Measurements from ENCODE around the gene CNTN5.

Gene CNTN5

GRCh38 chr11:99418927-99419720, 398.4 kb downstream of the CNTN5 start:
- DNase-seq, result no peak

- DNase-seq, result no peak
Observed at GRCh38 chr11:99419991-99420390, 399.2 kb downstream of the CNTN5 start.

- DNase-seq, result no peak
Observed at GRCh38 chr11:99422581-99423427, 402.1 kb downstream of the CNTN5 start.

GRCh38 chr11:99423428-99423983, 402.8 kb downstream of the CNTN5 start:
- no peak for DNase-seq

DNA sequence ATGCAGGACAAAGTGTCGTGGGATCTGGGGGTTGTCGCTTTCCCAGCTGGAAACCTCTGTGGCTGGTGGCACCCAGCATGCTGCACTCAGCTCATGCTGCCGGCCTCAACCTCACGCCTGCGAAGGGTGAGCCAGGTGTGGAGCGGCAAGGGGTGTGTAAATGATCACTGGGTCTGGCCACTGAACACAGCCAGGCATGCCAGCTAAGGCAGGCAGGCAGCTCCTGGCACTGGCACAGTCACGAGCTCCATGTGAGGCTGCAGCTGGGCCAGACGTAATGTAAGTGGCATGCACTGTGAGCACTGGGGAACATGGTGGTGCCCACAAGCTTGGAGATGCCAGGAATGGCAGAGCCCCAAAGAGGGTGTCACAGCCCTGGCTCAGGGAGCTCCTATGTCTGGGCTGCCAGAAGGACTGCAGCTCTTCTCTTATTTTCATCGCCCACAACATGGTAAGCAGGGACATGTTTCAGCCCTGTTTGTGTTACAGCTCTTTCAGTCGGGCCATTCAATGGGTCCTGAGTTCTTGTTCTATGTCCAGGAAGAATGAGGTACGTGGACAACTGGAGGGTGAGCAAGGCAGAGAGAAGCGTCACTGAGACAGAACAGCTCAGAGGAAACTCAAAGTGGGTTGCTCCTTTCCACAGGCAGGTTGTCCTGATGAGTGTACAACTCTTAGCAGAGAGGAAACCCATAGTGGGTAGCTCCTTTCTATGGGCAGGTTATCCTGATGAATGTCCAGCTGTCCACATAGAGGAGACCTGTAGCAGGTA, 403.8 kb downstream of the CNTN5 start:
- no peak for DNase-seq

DNA sequence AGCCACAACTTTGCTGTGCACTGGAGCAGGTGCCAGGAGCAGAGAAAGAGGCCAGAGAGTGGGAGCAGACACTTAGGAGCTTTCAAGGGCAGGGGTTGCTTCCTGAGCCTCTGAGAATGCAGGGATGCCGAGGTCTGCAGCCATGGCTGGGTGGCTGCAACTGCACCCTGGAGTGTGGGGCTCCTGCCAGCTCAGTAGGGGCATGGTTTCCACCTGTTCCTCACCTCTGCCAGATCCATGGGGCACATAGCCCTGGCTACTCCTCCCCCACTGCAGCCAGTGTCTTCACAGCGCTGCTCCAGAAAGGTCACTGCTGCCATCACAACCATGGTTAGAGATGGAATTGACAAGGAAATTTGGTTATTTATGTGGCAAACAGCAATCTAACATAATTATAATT, 404.8 kb downstream of the CNTN5 start:
- DNase-seq, result no peak

- no peak for DNase-seq
Observed at GRCh38 chr11:99432677-99433076, 411.9 kb downstream of the CNTN5 start.

- no peak for DNase-seq
Observed at GRCh38 chr11:99443276-99443675, 422.5 kb downstream of the CNTN5 start.

DNA sequence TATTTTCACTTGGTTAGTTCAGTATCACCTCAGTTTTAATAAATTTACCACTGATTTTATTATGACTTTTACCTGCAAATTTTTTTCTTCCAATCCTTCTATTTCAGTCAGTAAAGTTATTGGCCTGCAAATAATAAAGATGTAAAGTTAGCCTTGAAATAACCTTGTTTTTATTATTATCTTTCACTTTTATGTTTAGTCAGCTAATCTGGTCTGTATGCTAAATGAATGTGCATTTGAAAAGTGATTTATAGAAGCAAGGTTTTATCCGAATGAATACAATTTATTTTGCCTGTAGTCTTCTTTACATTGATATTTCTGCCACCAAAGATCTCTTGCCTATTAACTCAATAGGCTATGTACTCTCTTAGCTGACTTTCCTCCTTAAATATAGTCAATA, 425.7 kb downstream of the CNTN5 start:
- no peak for DNase-seq

GRCh38 chr11:99449345-99449744, 428.6 kb downstream of the CNTN5 start:
- DNase-seq, result no peak

DNA sequence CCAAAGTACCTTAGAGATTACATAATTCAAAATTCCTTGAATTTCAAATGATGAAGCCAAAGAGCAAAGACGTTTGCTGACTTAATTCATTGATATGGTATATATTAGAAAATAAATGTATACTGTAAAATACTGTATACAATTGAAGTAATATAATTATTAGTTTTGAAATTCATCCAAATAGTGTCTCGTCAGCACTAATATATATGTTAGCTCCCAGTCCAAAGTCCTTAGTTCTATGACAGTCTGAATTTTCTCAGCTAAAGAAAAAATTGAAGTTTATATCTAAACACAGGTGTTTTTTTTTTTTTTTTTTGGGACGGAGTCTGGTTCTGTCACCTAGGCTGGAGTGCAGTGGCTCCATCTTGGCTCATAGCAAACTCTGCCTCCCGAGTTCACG, 431.3 kb downstream of the CNTN5 start:
- no peak for DNase-seq

- DNase-seq, result no peak
Observed at GRCh38 chr11:99461913-99462312, 441.2 kb downstream of the CNTN5 start.

GRCh38 chr11:99464985-99465384, 444.2 kb downstream of the CNTN5 start:
- DNase-seq, result no peak

- no peak for DNase-seq
Observed at GRCh38 chr11:99489581-99489980, 468.8 kb downstream of the CNTN5 start.

- no peak for DNase-seq
Observed at GRCh38 chr11:99494065-99494464, 473.3 kb downstream of the CNTN5 start.

DNA sequence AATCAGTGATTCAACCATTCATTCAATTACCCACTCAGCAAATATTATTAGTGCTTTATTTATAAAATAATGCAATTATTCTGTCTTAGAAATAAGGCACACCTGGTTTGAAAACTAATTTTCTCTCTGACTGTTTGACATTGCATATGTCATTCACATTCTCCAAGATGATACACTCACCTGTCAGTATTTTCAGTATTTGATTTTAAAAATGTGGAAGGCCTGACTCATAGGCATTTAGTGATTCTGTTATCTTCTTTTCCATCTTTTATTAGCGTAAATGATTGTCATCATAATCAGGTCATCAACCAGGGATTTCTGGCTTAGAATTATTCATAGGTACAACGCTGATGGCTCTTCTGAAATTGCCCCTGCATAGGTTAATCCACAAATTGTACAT, 480.9 kb downstream of the CNTN5 start:
- DNase-seq, result no peak

DNA sequence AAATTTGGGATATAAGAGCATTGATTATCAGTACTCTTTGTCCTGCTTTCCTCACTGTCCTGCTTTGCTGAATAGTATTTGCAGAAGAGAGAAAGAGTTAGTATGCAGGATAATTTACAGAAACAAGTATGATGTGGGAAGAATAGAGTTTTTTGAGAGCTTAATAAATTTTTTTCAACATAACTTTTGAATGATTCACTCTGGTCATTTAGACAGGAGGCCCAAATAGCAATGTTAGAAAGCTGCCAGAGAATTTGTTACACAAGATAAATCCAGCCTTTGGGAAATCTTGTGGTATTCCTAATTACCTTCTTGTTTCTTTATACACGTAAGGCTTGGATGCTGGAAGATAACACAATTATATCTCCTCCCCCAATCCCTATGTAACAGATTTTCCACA, 484.6 kb downstream of the CNTN5 start:
- DNase-seq, result no peak

DNA sequence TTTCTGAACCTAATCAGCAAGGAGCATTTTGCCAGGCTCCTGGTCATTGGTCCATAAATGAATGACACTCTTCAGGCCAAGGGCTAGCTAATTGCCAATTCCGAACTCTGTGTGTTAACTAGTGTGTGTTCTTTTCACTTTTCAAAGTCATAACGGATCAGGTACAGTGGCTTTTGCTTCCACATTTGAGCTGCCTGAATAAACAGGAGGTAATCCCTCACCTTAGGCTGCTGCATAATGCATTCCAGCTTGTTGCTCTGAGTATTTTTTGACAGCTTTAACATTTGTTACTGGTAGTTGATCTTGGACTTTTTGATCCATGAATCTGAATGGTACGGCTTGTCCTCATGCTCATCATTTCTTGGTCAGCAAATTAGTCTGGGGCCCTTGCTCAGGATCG, 485.1 kb downstream of the CNTN5 start:
- no peak for DNase-seq

GRCh38 chr11:99509863-99510262, 489.1 kb downstream of the CNTN5 start:
- no peak for DNase-seq

- no peak for DNase-seq
Observed at GRCh38 chr11:99513368-99513767, 492.6 kb downstream of the CNTN5 start.

GRCh38 chr11:99519095-99519494, 498.3 kb downstream of the CNTN5 start:
- DNase-seq, result no peak

- DNase-seq, result no peak
Observed at GRCh38 chr11:99522467-99523173, 501.9 kb downstream of the CNTN5 start.

Data from MV-4-11 (cell line).